HG02973 (cell line): ENCODE measurements around the gene NF2.
"Not testable (repeated sequence)": the region's sequence is repeated elsewhere in the genome, so short reads cannot be mapped to it uniquely, and the experiment has no call there.

ENCODE experiments used
- ATAC-seq: cut with Tn5 transposase; IDR thresholded peaks from one replicate; pipeline ENCODE4 v1.9.1; 2021; ENCODE audit warnings: moderate library complexity; ENCODE audit not compliant: unreplicated experiment

NF2 gene

GRCh38 chr22:29594447-29594846 is 9.0 kb upstream of the NF2 start:
- not testable (repeated sequence) for ATAC-seq

GRCh38 chr22:29596408-29596807 is 7.0 kb upstream of the NF2 start:
- no peak for ATAC-seq

GRCh38 chr22:29597871-29598683 is 5.4 kb upstream of the NF2 start:
- ATAC-seq = not testable (repeated sequence)

- ATAC-seq = no peak
Measured at GRCh38 chr22:29598684-29599020, 4.8 kb upstream of the NF2 start.

- no peak for ATAC-seq
Measured at GRCh38 chr22:29604076-29604360, 585 bp downstream of the NF2 start.

DNA sequence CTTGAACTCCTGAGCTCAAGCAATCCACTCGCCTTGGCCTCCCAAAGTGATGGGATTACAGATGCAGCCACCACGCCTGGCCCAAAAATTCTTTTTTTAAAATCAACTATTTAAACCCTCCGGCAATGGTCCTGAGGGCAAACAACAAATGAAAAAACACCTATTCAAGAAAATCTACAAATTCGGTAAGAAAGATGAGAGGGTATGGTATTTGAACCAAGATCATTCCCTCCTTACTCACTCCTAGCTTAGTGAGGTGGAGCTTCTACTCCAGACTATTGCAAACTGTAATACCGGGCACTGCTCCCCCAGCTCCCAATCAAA is 2.1 kb downstream of the NF2 start:
- ATAC-seq = no peak

- ATAC-seq = no peak
Measured at GRCh38 chr22:29606320-29606719, 2.9 kb downstream of the NF2 start.

- ATAC-seq = no peak
Measured at GRCh38 chr22:29607426-29607825, 4.0 kb downstream of the NF2 start.

- ATAC-seq = no peak
Measured at GRCh38 chr22:29609139-29609538, 5.7 kb downstream of the NF2 start.

DNA sequence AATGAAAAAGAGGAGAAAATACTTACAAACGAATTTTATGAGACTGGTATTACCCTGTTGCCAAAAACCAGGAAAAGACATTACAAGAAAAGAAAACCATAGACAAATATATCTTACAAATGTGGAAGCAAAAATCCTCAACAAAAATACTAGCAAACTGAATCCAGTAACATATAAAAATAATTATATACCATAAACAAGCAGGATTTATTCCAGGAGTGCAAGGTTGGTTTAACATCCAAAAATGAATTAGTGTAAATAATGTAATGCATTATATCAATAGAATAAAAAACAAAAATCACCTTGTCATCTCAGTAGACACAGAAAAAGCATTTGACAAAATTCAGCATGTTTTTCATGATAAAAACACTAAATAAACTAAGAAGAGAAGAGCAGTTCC is 7.3 kb downstream of the NF2 start:
- no peak for ATAC-seq

DNA sequence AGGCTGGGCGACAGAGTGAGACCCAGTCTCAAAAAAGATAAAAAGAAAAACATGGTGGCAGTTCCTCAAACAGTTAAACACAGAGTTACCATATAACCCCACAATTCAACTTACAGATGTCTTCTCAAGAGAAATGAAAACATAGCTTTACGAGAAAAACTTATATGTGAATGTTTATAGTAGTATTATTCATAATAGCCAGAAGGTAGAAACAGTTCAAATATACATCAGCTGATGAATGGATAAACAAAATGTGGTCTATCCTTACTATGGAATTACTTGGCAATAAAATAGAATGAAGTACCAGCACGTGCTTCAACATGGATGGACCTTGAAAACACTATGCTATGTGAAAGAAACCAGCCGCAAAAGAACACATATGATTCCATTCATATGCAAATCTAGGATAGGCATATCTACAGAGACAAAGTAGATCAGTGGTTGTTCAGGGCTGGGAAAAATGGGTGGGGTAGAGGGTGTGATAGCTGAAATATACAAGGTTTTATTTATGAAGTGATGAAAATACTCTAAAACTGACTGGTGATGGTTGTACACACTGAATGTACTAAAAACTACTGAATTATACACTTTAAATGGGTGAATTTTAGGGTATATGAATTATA is 12.4 kb downstream of the NF2 start:
- no peak for ATAC-seq

- ATAC-seq = no peak
Measured at GRCh38 chr22:29617922-29618629, 14.6 kb downstream of the NF2 start.

DNA sequence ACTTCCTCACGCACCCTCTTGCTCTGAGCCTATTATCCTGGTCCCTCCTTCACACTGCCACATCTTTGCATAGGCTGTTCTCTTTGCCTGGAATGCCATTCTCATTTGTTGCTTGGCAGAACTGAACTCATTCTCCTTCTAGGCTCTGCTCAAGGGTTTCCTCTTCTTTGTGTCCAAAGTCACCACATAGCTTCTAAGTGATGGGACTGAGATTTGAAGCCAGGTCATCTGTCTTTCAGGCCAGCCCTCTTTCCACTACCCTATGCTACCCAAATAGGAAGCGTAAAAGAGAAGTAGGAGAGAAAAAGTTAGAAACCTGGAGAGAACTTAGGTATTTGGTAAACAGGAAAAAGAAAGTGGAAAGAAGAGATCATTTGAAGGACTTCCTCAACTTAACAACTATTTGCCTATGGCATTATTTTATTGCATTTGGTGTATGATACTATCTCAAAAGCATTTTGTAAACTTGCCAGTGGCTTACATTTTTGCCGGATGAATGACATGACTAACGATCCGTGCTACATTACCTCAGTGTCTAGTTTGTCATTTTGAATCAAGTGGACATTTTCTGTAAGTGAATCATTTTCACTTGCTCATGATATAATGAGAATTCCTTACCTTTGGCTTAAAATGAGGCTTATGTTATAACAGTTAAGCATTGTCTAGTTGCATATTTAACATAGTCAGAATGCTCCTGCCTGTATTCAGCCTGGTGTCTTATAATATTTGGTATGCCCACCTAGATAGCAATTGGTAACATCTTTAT is 18.5 kb downstream of the NF2 start:
- ATAC-seq = no peak

GRCh38 chr22:29623059-29623458 is 19.6 kb downstream of the NF2 start:
- no peak for ATAC-seq

- no peak for ATAC-seq
Measured at GRCh38 chr22:29623553-29624169, 20.2 kb downstream of the NF2 start.

- ATAC-seq = no peak
Measured at GRCh38 chr22:29625090-29625825, 21.8 kb downstream of the NF2 start.

DNA sequence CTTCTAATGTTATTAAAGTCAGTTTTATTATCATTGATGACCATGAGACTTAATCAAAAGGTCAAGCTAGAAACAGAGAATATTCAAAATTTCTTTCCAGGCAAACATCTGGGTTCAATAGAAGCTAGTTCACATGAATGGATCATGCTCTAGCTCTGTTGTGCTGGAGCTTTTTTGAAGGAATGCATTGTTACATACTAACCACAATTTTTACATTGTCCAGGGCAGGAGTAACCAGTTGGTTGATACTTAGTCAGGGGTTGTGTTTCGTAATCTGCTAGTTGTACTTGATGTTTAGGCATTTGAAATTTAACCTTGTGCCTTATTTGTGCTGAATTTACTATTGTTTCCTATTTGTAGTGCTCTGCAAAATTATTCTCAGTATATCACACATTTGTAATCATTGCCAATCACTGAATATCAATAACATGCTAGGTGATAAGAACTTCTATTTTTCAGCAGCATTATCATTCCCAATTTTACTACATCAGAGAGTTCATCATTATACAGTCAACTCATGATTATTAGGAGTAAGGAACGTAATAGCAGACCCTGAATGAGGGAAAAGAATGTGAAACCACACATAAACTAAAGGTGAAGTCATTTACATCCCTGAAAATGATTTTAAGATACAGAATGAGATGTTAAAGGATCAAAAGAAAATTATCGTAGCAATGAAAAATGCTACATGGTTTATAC is 23.2 kb downstream of the NF2 start:
- ATAC-seq = no peak

GRCh38 chr22:29627196-29627535 is 23.7 kb downstream of the NF2 start:
- ATAC-seq = no peak

DNA sequence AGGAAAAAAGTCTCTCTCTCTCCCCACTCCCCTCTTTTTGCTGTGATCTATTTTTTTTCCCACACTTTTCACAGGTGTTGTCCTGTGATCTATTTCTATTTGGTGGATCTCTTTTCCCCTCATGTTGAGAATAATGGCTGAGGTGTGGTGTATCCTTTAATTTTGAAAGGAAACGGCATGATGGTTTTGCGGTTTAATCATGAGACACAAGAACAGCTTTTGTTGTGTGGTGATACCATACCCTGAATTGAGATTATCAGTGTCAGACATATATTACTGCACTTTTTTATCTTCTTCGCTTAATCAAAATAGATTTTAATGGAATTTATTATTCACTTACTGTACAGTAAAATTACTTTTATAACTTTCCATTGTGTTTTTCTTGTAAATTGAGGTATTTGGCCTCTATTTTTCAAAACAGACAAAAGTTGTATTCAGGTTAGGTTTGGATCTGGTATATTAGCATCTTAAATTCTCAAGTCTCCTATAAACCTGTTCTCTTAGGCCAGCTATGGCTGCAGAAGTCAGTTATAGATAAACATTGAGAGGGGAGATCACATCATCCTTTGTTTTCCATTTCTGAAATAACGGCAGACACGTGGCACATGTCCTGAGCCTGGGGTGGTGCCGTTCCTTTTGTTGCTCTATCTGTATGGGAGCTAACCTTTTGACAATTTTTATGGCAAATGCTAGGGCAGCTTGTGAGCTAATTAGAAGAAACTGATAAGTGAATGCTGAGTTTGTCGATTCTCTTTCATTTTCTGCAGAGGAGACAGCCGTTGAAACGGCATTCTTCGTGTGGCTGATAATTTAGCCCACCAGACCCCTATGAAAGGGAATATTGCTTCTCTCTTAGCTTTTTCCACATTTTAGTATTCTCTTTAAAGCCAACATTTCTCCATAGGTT is 25.8 kb downstream of the NF2 start:
- ATAC-seq = no peak
